HG02763 (cell line): Measurements from ENCODE around the gene SLC39A3.

Experiments used
- ATAC-seq: cut with Tn5 transposase; IDR thresholded peaks from one replicate; pipeline ENCODE4 v1.9.1; 2021; ENCODE audit warnings: mild to moderate bottlenecking, moderate library complexity; ENCODE audit not compliant: unreplicated experiment

SLC39A3 gene

DNA sequence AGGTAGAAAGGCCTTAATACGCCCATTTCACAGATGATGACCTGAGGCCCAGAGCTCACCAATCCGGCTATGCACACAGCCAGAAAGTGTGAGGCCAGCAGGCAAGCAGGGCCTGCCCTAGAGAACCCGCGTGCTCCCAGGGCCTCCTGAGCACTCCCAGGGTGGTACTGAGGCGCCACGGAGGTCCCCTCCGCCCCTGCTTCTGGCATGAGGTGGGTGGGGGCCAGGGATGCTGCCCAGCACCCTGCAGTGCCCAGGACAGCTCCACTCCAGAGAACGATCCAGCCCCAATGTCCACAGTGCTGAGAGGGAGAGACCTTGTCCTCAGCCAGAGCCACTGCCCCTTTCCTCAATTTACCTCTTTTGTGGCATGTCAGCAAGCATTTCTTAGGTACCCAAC lies 29.4 kb upstream of the SLC39A3 start:
- no peak for ATAC-seq

DNA sequence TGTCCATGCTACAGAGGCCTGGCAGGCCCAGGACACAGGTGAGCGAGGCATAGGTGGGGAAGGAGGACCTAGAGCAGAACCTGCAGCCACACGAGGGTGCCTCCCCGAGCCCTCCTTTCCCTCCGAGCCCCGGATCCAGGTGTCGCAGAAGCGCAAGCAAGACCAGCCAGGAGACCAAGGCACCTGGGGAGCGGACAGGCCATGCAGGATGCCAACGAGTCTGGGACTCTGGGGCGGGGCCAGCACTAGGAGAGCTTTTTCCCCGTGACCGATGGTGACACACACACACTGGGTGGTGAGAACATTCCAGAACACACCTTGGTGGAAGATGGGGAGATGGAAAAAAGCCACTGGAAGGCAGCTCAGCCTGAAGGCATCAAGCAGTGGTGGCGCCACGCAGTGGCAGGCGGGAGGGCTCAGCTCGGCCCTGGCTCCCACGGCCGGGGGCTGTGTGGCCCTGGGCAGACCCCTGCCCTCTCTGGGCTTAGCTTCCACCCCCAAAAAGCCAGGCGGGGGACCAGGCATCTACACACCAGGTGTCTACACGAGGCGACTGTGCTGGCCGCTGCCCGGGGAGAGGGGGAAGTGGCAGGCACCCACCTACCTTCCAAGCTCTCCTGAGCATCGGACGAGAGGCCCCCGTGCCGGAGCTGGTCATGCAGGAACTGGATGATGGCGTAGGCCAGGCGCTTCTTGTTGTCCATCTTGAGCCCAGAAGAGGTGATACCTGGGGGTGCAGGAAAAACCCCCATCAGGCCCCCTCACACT lies 28.7 kb upstream of the SLC39A3 start:
- no peak for ATAC-seq

DNA sequence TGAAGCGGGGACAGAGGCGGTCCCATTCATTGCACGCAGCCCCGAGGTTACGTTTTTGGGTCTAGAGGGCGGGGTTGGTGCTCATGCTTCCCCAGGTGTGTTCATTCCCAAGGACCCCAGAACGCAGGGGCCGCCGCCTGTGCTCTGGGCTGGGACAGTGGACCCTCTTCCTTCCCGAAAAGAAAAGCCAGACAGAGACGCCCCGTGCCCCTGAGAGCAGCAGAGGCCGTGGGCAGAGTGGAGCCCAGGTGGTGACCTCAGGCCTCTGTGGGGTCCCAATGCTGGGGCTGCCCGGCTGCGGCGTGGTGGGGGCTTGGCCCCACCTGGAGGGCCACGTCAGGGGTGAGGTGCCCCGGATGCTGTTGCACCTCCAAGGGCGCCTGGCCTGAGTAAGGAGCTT lies 27.9 kb upstream of the SLC39A3 start:
- ATAC-seq: no peak

DNA sequence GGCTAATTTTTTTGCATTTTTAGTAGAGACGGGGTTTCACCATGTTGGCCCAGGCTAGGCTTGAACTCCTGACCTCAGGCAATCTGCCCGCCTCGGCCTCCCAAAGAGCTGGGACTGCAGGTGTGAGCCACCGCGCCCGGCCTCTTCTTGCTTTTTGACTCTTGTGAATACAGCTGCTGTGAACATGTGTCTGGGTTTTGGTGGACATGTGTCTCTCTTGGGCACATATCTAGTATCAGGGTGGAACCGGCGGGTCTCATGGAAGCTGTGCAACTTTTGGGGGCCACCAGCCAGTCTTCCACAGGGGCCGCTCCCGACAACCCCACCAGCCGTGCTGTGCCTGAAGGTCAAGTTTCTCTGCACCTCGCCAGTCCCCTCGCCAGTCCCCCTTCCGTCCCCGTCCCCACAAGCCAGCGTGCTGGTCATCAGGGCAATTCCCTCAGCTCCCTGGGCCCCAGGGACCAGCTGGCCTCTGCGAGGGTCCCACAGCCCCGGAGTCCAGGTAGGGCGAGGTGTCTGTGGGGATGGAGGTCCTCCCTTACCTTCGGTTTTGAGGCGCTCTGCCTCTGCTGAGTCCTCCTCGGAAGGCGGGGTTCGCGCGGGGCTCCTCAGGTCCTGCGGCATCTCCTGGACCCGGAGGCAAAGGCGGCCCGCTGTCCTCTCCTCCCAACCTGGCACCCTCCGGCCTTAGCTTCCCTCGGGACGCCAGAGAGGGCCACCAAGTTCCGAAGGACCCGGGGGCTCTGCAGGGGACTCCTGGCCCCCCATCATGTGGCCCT lies 27.0 kb upstream of the SLC39A3 start:
- no peak for ATAC-seq

DNA sequence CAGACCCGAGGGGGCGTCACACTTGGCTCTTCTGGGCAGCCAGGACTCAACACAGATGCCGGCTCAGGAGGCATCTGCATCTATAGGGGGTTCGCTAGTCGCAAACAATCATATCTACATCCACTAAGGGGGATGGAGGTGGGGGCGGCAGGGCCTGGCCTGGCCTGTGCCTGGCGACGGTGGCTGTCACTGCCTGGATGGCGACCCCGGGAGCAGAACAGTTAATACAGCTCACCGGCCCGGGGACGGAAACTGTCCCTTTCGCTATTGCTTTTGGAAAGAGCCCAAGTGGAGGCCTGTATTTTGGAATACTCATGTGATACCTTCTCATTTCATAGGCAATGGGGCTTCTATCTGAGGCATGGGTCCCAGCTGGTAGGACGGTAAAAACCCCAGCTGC lies 25.6 kb upstream of the SLC39A3 start:
- no peak for ATAC-seq

DNA sequence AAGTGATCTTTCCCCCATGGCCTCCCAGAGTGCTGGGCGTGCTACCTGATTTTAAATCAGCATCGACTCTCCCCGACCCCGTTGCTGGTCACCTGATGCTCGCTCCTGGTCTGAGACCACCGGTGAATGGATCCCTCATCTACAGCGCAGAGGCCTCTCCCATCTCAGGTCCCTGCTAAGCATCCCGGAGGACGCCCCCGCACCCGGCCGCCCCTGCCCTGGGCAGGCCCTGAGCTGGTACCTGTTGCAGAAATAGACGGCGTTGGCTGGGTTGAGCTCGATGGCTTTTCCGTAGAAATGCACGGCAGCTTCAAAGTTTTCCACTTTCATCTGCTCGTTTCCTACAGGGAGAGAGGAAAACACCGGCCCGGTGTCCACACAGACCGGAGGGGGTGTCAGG lies 25.1 kb upstream of the SLC39A3 start:
- no peak for ATAC-seq

DNA sequence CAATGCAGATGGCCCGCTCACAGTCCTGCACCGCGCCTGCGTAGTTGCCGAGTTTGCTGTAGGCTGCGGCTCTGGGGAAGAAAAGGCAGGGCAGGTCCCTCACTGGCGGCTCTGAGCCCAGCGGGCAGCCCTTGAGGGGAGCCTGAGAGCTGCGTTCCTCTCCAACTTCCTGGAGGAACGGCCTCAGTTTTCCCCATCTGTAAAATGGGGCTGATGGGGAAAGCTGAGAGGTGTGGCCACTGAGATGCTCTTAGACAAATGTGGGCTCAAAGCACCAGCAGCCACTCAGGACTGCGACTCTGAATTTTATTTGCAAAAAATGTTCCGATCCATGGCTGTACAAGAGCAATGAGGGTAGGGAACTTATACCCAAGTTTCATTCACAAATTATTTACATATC lies 23.9 kb upstream of the SLC39A3 start:
- ATAC-seq: no peak

DNA sequence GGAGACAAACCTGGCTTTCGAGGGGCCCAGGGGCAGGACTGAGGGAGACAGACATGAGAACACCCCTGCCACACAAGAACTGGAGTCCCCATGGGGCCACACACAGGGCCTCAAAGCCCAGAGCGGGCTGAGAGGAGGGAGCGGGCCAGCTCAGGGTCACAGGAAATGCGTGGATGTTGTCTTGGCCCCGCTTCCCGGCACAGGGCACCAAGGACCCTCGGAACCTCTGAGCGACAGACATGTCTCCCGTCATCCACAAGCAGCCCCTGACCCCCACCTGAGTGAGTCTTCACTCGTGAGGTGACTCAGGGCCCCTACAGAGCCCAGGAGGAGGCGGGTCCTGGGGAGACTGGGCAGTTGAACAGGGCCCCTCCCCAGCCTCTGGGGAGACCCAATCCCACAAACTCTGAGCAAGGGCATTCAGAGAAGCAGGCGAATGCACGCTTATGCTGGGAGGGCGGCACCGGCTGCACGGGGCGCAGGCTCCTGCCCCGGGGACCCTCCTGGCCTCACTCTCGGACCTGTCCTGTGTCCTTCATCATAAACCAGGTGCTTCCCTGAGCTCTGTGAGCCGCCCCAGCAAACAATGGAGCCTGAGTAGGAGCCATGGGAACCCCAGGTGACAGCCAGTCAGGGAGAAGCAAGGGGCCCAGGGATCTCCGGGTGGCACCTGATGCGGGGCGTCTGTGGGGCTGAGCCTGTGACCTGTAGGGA lies 23.1 kb upstream of the SLC39A3 start:
- ATAC-seq: no peak

DNA sequence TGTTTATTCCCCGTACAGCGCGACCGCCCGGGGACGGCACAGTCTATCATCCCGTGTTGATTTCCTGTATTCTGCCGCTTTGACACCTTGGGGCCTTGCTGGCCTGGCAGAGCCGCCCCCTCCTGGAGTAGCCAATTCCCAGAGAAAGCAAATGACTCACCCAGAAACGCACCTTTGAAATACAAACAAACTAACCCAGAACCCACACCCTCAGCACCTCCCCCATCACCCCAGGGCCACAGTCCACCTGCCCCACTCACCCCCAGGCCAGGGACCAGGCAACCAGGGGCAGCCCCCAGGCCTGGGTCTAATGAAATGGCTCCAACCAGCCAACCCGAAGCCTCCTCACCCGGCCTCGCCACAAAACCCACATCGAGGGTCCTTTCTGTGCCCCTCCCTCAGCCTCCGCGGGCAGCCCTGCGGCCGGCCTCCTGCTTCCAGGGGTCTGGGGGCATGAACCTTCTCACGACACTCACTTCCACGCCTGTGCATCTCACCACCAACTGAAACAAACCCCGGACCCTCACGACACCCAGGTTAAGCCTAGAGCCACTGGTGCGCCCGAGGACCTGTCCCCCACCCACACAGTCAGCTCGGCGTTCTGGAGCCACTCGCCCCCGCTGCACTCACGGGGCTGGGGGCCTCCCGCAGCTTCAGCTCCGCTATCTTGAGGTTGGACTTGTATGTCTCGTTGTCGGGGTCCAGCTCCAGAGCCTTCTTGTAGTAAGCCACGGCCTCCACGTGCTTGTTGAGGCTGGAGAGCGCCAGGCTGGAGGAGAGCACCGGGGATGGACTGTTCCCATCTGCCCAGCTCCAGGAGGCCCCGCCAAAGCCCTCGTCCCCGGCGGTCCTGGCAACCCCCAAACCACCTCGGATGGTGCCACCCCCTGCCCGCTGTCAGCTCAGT lies 22.3 kb upstream of the SLC39A3 start:
- no peak for ATAC-seq

DNA sequence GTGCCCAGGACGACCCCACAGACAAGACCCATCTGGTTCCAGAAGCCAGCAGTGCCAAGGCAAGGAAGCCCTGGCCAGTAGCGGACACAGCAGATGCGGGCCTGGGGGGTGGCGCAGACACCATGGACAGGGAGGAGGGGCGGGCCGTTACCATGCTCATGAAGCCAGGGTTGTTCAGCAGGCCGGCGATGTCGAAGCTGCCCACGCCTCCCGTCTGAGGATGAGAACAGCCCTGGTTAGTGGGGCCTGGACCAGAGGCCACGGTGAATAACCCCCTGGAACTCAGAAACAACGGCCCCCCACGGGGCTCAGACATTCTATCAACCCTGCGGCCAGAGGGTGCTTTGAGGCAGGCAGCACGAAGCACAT lies 21.5 kb upstream of the SLC39A3 start:
- no peak for ATAC-seq

DNA sequence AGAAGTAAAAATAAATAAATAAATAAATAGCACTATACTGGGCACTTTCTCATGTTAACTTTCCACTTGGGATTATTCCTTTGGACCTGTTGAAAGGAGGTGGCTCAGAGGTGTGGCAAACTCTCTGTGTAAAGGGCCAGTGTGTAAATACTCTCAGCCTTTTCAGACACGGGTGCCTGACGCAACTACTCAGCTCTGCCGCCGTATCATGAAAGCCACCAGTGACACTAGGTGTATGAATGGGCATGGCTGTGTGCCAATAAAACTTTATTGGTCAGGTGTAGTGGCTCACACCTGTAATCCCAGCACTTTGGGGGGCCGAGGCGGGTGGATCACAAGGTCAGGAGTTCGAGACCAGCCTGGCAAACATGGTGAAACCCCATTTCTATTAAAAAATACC lies 20.1 kb upstream of the SLC39A3 start:
- ATAC-seq: no peak

DNA sequence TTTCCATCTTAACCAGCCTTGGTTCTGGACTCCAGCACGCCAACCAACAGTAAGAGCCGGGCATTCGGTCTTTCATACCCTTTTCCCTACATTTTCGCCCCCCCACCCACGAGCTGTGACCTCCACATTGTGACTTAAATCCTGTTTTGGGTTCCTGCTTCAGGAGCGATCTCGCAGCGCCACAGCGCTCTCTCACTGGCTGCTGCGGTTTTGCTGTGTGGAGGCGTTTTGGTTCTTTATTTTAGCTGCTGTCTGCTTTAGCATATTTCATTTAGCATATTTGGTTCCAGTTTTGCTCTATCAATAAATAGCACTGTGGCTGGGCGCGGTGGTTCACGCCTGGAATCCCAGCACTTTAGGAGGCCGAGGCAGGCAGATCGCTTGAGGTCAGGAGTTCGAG lies 19.5 kb upstream of the SLC39A3 start:
- no peak for ATAC-seq

DNA sequence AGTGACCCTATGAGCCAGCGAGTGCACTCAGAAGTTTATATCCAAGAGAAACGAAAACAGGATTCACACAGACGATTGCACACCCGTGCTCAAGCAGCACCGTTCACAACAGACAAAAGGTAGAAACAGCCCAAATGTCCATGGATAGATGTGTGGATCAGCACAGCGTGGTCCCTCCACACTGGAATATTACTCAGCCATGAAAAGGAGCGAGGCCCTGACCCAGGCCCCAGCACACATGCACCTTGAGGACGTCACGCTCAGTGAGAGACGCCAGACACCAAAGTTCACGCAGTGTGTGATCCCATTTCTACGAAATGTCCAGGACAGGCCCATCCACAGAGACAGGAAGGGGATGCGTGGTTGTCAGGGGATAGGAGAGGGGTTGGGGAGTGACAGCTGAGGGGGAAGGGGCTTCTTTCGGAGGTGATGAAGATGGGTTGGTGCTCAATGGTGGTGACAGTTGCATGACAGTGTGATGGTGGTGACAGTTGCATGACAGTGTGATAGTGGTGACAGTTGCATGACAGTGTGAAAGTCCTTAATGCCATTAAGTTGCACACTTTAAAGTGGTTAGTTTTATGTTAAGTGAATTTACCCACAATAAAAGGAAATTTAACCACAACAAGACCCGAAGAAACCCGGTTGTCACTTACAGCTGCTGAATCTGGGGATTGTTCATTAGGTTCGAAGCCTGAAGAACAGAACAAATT lies 18.9 kb upstream of the SLC39A3 start:
- ATAC-seq: no peak

DNA sequence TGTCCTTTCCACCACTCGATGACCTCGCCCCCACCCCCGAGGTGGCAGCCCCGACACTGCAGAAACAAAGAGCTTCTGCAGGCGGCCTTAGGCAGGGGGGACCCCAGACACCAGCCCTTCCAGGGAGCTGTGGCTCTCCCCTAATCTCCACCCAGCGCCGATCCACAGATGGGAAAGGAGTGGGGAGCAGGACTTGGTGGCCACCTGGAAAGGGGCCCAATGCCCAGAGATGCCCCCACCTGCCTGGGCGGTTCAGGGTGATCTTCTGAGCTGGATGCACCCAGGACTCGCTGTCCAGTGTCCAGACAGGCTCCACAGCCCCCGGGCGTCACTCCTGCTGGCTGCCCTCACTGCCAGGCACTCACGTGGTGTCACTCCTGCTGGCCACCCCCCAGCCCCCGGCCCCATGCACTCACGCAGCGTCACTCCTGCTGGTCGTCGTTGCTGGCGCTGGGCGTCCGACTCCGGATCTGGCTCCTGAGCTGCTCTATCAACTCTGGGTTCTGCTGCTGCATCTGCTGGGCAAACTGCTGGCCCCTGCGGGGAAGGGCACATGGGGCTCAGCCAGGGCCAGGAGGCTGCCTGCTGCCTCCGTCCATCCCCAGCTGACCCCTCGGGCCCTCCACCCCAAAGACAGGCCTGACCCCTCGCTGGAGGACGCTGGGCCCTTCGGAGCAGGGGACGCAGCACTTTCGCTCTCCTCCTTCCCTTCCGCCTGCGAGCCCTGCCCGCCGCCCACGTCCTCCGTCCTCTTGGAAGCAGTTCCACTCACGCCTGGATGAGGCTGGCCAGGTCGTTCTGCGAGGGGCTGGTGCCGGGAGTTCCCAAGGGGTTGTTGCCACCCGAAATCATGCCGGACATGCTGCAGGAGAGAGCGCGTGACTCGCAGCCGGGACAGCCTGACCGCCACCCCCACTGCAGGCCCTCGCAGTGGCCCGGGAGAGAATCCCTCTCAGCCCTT lies 17.4 kb upstream of the SLC39A3 start:
- no peak for ATAC-seq

DNA sequence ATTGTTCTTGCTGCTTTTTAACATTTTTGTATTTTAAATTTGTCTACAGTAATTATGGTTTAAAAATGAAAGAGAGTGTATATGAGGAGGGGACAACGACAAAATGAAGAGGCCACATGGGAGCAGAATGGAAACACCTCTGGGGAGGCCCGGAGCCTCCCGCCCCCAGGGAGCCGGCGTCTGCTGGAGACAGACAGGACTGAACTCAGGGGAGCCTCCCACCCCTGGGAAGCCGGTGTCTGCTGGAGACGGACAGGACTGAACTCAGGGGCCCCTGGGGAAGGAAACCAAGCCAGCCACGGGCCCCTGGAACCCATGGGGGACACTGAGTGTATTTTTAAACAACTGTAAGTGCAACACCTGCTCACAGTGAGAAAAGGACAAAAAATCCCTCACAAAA lies 16.7 kb upstream of the SLC39A3 start:
- no peak for ATAC-seq

DNA sequence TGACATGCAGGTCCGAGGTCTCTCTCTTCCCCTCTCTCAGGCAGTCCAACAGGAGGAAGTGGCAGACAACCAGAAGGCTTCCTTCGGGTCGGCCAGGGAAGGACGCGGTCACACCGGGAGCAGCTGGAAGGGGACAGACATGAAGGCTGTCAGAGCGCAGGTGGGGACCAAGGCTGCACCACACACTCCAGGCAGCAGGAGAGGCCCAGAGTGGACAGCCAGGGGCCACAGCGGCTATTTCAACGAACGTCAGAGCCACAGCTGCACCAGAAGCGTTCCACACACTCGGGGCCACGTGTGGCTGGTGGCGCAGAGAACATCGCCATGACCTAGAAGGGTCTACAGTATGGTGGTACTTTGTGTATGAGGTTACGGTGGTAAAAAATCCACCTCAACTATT lies 16.0 kb upstream of the SLC39A3 start:
- no peak for ATAC-seq

DNA sequence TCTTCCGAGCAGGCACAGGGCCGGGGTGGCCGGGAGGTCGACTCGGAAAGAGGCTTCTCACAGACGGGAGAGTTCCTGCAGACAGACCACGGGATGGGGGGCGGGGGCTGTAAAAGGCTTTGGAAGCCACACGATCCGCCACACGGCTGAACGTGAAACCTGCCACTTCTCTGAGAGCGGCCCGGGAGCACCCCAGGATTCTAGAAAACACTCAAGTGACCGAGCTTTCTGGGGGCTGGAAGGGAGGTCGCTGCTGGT lies 15.6 kb upstream of the SLC39A3 start:
- no peak for ATAC-seq

DNA sequence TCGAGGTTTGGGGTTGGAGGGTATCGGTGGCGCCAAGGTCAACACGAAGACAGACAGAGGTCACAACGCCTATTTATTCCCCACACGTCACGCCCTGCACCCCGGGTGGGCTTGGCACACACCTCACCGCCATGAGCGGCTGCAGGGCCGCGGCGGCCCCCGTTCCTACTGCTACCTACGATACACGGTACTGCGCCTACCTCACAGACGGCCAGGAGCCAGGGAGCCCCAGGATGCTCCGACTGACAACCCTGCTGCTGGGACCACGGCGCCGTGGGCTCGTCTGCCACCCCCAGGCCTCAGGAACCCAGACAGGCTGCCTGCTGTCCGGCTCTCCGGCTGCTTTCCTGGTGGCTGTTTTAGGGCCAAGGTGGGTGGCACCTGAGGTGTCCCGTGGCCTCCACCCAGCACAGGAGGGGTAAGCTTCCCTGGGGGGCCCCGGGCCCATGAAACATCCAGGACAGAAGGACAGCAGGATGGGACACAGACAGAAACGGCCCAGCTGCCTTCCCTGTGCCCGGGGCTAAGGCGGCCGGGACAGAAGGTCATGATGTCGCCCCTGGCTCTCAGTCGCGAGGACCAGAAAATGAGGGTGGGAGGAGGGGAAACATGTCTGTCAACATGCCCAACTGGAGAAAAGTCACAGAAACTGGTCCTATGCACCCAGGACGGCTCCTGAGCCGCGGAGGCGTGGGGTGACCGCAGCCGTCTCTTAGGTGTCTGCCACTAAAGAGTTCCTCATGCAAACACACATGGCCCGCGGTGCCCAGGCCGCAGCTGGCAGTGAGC lies 15.0 kb upstream of the SLC39A3 start:
- no peak for ATAC-seq

DNA sequence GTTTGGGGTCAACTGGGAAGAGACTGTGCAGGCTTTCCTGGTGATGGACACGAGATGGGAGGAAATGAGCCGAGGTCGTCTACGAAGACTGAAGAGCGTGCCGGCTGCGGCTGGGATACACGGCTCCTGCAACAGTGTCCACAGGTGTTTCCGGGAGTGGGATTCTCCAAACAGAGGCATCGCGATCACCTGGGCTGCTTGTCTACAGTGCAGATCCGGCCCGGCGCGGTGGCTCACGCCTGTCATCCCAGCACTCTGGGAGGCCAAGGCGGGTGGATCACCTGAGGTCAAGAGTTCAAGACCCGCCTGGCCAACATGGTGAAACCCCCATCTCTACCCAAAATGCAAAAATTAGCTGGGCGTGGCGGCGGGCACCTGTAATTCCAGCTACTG lies 11.6 kb upstream of the SLC39A3 start:
- no peak for ATAC-seq
